CD1c-positive myeloid dendritic cell (primary cell): Measurements from ENCODE around the gene ACBD6.

Source experiments
- DNase-seq: peaks from one replicate; pipeline ENCODE4 v3.0.0-alpha.2; 2016; ENCODE audit errors: extremely low spot score

Gene ACBD6

GRCh38 chr1:180370597-180370996, 131.8 kb downstream of the ACBD6 start:
- DNase-seq, result no peak

- no peak for DNase-seq
Measured at GRCh38 chr1:180370188-180370587, 132.2 kb downstream of the ACBD6 start.

DNA sequence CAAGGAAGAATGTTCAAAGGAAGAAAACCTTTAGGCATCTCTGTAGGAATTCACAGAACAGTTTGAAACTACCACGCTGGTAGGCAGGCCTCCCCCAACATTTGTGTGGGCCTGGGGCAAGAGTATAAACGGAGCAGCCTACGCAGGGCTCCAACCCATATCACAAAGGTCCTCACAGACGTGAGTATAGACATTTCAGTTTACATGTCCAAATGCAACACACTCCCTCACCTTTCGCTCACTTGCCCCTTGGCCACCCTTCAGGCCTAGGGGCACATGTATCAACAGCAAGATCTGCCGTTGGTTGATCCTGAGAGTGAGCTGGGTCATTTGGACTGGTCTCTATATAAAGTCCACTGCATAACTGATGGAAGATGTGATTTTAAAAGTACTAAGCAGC, 133.3 kb downstream of the ACBD6 start:
- DNase-seq, result no peak

DNA sequence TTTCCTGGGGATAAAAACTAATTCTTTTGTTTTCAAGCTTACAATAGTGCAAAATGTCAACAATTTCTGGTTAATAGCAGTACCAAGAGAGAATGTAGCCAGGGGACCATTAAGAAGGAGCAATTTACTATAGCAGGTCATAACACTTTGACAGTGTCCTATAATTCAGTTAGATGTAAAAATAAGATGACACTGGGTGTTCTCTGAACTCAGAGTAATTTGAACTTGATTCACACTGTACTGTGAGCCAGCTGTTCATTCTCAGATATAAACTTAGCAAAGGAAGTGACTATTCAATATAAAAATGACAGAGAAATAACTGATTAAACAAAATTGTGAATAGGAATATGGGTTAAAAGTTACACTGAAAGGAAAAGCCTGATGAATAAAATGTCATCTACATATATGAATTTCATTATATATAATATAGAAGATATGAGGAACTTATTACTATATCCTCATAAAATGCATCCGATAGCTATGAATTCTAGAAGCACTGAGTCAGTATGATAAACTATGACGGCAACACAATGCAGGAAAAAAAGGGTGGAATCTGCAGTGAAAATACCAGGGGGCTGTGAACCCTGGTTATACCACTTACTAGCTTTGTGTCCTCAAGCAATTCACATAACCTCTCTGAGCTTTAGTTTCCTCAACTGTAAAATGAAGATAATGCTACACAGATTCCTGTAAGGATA, 135.9 kb downstream of the ACBD6 start:
- DNase-seq, result no peak

GRCh38 chr1:180365039-180365438, 137.3 kb downstream of the ACBD6 start:
- DNase-seq, result peak; percentile 15

DNA sequence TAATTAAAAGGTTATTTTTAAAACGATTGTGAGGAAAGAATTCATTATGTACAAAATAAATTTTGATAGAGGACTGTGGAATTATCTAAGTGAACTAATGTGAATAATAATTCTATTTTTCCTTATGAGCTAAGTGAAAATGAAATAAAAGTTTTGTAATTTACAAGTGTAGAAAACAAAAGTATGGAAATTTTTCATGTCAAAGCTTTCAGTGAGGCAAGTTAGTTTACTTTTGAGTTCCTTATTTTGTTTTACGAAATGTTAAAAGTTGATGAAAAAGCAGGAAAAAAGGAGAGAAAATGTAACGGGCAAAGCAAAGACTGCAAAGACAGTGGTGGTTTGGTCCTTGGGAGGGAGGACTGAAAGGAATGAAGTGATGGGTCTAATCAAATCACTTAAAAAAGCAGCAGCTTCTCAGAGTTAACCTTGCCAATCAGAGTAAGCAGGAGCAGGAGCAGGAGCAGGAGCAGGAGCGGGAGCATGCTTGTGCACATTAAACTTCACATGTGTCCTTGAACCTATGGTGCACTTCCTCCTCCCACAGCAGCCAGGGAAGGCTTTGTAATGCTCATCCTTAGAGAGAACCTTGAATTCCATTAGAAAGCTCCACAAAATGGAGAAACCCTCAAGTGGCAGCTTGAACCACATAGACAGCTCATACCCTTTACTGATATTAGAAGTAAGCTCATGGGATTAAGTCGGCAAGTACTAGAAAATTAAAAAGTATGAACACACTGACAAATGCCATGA, 139.0 kb downstream of the ACBD6 start:
- no peak for DNase-seq

DNA sequence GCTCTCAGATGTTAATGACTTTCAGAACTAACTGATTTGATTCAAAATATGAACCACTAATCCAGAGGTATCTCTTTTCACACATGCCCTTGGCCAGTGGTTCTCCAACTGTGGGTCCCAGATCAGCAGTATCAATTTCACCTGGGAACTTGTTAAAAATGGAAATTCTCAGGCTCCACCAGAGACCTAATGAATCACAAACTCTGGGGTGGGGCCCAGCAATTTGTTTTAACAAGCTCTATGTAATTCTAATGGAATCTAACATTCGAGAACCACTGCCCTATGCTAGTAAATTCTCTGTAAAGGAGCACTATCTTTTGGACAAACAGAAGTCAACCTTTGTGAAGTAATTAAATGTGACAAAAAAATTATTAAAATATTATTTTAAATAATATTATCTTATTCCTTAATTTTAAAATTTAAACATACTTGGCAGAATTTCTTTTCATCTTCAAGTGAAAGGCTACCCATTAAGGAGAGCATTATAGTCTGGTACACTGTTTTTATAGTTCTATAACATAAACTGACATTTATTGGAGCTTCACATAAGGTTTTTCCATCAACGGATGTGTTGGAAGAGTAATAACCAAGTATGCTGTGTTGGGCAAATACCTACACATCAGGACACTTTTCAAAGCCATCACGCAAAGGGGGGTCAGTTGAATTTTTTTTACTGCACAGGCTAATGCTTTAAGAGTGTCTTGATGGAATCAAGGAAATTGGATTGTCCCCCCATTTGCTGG, 141.9 kb downstream of the ACBD6 start:
- no peak for DNase-seq

DNA sequence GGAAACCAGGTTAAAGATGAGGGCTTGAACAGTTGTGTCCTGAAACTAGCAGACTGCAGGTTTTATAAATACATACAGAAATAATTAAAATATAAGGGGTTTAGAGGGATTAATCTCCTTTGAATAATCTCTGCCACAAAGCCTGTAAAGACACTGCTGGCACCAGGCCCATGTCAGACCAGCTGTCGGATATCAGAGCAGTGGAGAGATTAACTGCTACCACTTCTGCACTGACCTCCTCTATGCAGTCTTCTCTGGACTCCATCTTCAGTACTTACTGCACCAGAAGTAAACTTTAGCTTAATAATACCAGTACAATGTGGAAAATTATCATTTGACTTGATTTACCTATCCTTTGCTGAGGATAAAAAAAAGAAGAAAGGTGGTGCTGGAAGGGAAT, 143.7 kb downstream of the ACBD6 start:
- DNase-seq, result no peak

DNA sequence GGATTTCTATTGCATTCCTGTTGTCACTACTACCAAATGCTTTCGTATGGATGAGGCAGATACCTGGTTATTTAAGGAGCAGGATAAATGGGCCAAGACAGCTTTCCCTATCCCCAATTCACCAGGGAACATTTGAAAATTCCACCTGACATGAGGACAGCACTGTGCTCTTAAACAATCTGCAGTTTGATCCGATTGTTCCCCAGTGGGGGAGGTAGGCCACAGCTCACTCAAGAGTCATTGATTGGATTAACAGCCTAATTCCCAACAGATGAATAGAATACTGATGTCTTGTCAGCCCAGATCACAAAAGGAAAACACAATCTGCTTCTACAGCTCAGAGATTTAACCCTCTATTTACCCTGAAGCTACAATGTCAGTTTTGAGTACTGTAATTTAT, 148.4 kb downstream of the ACBD6 start:
- DNase-seq, result no peak

DNA sequence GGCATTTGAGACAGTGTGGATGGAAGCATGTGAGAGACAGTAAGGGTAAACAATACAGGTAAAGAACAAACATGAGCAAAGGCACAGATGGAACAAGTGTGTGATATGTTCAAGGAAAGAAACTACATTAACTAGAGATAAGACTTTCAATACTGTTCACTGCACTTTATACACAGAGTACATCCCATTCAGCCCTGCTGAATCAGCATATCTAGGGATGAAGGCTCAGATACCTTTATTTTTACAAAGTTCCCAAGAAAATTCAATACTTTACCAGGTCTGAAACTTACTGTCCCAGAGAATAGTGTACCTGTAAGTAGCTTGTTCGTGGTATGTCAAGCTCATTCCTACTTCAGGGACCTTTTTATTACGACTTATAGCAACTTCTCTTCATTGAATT, 149.8 kb downstream of the ACBD6 start:
- DNase-seq, result no peak

GRCh38 chr1:180352021-180352420, 150.4 kb downstream of the ACBD6 start:
- DNase-seq, result no peak

- DNase-seq, result no peak
Measured at GRCh38 chr1:180345148-180345547, 157.2 kb downstream of the ACBD6 start.

GRCh38 chr1:180343921-180344769, 158.2 kb downstream of the ACBD6 start:
- DNase-seq, result no peak

DNA sequence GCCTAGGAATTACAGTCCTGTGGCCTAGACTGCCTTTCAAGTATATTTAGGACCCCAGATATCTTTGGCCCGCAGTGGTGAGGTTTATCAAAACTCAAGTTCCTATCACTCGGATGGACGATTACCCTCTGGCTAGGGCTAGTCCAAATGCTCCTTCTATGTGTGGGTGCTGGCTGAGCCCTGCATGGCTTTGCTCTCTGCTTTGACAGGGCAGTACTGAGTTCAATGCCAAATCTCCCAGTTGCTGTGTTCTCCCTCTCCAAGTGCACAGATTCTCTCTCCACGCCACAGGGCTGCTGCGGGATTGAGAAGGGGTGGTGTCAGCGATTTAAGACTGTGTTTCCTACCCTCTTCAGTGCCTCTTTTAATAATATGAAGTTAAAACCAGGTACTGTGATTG, 175.3 kb downstream of the ACBD6 start:
- no peak for DNase-seq

- DNase-seq, result no peak
Measured at GRCh38 chr1:180312926-180313325, 189.5 kb downstream of the ACBD6 start.

GRCh38 chr1:180311011-180311730, 191.2 kb downstream of the ACBD6 start:
- DNase-seq, result no peak

DNA sequence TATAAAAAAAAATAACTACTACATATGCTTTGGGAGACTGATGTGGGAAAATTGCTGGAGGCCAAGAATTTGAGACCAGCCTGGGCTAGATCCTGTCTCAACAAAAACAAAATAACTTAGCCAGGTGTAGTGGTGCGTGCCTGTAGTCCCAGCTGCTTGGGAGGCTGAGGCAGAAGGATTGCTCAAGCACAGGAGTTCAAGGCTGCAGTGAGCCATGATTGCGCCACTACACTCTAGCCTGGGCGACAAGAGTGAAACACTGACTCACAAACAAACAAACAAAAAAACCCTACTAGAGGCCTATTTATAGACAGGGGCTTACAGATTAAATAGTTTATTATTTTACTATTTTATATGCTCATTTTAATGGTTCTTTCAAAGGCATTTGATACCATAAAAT, 192.3 kb downstream of the ACBD6 start:
- no peak for DNase-seq

GRCh38 chr1:180309338-180309737, 193.0 kb downstream of the ACBD6 start:
- no peak for DNase-seq

DNA sequence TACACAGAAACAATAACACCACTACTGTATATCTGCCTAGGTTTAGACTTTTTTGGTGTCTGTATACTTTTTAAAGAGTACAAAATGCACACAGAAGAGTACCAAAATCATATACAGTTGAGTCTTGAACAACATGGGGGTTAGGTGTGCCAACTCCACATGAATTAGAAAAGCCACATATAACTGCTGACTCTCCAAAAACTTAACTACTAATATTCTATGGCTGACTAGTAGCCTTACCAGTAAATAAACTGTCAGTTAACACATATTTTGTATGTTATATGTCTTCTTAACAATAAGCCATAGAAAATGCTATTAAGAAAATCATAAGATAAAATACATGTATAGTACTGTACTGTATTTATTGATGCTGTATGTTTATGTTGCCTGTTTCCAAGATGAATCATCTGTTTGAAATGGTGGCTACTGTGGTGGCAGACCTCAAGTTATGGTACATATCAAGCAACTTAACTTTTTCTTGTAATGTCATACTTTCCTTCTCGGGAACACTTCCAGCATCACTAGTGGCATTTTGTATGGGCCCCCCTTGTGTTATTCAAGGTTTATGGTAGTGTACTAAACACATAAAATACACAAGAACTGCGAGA, 201.1 kb downstream of the ACBD6 start:
- no peak for DNase-seq

DNA sequence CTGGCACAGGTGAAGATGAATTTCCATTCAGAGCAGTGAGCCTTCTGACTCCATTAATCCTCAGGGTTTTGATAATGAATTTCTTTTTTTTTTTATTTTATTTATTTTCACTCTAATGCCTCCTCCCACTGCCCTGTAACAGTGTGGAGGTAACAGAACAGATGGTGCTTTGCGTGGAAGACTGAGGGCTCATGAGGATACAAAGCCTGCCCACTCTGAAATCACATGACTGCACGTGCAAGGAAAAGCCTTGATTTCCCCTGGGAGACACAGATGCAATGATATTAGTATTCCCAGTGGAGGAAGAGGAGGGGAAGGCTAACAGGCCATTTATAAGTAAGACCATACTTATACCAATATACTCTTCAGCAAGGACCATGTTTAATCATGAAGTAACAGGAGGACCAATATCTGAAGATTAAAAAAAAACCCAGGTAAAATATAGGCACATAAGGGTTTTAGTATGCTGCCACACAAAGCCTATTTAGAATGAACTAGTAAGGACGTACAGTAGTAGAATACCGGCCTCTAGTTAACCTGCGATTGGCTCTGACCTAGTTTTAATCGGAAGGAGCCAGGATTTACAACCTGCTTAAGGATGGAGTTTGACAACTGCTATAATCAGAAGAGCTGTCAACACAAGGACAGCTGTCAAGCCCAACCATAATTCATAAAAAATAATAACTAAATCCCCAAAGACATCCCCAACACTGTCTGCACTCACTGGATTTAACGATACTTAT, 202.7 kb downstream of the ACBD6 start:
- DNase-seq, result no peak
